Measurements from ENCODE around the gene PDXP.
A peak's percentile ranks its signal among the peaks of the same experiment; 100 is the strongest.

The PDXP gene

DNA sequence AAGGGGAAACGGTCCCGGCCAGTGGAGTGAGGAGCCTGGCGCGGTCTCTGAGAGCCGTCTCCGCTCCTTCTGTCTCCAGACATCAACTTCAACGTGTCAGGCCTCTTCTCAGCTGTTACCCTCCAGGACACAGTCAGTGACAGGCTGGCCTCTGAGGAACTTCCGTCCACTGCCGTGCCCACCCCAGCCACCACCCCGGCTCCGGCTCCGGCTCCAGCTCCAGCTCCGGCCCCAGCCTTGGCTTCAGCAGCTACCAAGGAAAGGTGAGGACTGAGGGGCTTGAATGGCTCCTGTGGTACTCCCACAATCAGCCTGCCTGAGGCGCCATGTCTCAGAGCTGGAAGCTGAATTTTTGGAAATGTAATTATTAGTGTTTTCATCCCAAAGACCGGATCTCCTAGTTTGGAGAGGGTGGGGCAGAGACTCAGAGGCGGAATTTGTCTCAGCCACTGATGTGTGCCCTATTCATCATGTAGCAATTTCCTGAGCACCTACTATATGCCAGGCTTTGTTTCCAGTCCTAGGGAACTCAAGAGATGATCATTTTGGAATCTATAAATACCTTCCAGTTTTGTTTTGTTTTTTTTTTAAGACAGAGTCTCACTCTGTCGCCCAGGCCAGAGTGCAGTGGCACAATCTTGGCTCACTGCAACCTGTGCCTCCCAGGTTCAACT, 7.9 kb upstream of the PDXP start:
- TF ChIP-seq ZFX (IDR thresholded peaks at IDR 0.05; ENCODE audit: borderline replicate concordance): no peak
- TF ChIP-seq, protein P1, sequence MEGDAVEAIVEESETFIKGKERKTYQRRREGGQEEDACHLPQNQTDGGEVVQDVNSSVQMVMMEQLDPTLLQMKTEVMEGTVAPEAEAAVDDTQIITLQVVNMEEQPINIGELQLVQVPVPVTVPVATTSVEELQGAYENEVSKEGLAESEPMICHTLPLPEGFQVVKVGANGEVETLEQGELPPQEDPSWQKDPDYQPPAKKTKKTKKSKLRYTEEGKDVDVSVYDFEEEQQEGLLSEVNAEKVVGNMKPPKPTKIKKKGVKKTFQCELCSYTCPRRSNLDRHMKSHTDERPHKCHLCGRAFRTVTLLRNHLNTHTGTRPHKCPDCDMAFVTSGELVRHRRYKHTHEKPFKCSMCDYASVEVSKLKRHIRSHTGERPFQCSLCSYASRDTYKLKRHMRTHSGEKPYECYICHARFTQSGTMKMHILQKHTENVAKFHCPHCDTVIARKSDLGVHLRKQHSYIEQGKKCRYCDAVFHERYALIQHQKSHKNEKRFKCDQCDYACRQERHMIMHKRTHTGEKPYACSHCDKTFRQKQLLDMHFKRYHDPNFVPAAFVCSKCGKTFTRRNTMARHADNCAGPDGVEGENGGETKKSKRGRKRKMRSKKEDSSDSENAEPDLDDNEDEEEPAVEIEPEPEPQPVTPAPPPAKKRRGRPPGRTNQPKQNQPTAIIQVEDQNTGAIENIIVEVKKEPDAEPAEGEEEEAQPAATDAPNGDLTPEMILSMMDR (IDR thresholded peaks at IDR 0.05): no peak
- no peak overlapping the region for H3K27ac ChIP-seq

DNA sequence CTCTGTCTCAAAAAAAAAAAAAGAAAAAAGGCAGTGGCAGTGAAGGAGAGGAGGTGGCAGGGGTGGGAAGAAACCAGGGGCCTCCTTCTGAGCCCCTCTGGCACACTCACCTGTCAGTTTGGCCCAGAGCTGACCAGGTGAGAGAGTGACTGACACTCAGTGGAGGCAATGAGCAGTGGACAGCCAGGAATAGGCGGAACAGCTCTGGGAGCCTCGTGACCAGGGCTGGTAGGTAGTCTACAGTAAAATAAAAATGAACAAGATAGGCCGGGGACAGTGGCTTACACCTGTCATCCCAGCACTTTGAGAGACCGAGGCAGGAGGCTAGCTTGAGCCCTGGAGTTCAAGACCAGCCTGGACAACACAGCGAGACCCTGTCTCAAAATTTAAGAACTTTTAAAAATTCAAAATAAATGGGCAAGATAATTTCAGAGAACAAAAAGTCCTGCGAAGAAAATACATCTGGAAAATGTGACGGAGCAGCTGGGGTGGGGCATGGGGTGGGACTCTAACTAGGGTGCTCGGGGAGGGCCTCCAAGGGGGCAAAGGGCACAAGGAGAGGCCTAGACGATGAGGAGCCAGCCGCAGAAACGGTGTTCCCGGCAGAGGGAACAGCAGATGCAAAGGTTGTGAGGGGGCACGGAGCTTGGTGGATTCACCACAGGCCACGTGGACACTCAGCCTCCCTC, 3.8 kb upstream of the PDXP start:
- TF ChIP-seq ZFX (IDR thresholded peaks at IDR 0.05; ENCODE audit: borderline replicate concordance): no peak
- TF ChIP-seq, protein P1 (IDR thresholded peaks at IDR 0.05): no peak
- H3K27ac ChIP-seq: no peak overlapping the region

DNA sequence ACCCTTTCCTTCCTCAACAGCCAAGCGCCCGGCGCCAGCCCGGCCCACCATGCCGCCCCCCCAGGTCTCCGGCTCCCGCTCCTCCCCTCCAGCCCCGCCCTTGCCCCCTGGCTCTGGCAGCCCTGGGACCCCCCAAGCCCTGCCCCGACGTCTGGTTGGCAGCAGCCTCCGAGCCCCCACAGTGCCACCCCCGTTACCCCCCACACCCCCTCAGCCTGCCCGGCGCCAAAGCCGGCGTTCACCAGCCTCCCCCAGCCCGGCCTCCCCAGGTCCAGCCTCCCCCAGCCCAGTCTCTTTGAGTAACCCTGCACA, 3.3 kb upstream of the PDXP start:
- TF ChIP-seq, protein P1 (IDR thresholded peaks at IDR 0.05): no peak
- no peak for TF ChIP-seq ZFX (IDR thresholded peaks at IDR 0.05; ENCODE audit: borderline replicate concordance)
- H3K27ac ChIP-seq: no peak overlapping the region

DNA sequence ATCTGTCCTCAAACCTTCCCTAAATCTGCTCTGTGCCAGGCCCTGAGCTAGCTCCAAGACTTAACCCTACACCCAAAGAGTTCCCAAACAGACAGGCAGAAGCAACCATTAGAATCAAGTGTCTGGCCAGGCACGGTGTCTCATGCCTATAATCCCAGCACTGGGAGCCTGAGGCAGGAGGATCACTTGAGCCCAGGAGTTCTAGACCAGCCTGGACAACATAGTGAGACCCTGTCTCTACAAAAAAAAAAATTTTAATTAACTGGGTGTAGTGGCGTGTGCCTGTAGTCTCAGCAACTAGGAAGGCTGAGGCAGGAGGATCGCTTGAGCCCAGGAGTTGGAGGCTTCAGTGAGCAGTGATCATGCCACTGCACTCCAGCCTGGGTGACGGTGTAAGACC, 1.9 kb upstream of the PDXP start:
- H3K27ac ChIP-seq: peak overlapping the region; percentile 23; the same call in 1 of the 2 replicates

DNA sequence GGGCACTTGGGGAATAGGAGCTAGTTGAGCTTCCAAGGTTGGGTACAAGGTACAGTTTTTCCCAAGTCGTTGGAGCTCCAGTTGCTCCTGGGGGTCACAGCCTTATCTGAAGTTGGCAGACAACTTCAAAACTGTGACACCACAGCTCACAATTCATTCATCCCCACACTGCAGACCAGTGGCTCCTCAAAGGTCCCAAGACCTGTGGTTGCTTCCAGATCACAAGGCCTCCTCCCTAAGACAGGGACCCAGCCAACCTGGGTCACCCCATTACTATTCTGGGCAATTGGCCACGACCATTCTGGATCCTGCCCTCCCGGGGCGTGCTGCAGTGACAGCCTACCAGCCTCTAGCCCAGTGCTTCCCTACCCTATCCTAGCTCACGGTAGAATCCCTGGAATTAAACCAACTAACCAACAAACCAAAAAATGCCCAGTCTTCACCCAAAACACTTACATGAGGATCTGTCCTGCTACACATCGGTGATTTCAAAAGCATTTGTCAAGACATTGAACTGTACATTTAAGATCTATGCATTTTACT, 862 bp upstream of the PDXP start:
- TF ChIP-seq, protein P1 (IDR thresholded peaks at IDR 0.05): no peak
- no peak for TF ChIP-seq ZFX (IDR thresholded peaks at IDR 0.05; ENCODE audit: borderline replicate concordance)
- peak overlapping the region; percentile 74 for H3K27ac ChIP-seq

DNA sequence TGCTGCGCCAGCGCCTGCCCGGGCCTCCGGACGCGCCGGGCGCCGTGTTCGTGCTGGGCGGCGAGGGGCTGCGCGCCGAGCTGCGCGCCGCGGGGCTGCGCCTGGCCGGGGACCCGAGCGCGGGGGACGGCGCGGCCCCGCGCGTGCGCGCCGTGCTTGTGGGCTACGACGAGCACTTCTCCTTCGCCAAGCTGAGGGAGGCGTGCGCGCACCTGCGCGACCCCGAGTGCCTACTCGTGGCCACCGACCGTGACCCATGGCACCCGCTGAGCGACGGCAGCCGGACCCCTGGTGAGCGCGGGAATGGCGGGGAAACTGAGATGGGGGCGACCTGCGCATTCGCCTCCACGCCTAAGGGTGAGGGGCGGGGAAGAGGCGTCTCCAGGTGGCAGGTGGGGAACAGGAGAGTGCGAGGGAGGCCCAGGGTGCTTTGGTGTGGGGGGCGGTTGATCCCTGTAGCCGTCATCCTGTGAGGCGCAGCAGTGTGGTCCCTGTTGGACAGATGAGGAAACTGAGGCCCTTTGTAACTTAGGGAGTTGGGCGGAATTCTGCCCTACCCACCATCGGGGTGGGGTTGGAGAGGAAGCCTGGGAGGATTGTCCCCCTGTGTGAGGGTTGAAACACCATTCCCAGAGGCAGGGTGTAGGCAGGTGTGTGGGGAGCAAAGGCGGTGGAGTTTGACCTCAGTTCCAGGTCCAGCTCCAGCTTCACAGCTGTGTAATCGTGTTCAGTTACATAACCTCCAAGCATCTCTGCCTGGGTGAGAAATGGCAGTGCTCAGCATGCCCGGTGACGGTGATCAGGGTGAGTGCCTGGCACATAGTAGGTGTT, 758 bp downstream of the PDXP start:
- peak overlapping the region; percentile 74 for H3K27ac ChIP-seq
- TF ChIP-seq ZFX (IDR thresholded peaks at IDR 0.05; ENCODE audit: borderline replicate concordance): no peak
- TF ChIP-seq, protein P1 (IDR thresholded peaks at IDR 0.05): no peak

DNA sequence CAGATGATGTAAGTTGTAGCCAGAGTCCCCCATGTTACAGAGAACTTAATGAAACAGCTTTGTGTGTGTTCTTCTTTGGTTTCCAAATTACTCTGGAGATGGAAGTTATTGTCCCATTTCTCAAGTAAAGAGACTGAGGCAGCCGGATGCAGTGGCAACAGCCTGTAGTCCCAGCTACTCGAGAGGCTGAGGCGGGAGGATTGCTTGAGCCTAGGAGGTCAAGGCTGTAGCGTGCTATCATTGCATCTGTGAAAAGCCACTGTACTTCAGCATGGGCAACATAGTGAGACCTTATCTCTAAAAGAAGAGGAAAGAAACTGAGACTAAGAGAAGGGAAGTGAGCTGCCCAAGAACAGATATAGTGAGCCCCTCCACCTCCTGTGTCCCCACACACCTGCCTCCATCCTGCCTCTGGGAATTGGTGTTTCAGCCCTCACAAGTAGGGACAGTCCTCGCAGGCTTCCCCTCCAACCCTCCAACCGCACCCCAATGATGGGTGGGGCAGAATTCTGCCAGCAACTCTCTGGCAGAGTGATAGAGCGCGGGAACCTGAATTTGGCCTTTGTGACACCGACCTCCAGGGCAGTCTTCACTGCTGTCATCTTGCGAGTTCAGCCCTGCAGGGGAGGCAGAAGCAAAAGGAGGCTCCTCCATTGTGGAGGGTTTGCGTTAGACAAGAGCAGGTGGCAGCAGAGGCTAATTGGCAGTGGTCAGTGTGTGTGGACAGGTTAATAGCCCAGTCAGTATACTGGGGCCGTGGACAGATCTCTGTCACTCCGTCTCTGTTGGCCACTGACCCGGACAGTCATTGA, 1.6 kb downstream of the PDXP start:
- TF ChIP-seq, protein P1 (IDR thresholded peaks at IDR 0.05): no peak
- TF ChIP-seq ZFX (IDR thresholded peaks at IDR 0.05; ENCODE audit: borderline replicate concordance): no peak
- H3K27ac ChIP-seq: peak overlapping the region; percentile 74
